GM19328 (cell line): ENCODE measurements around the gene ANKRD11.
"Not testable (repeated sequence)": the region's sequence is repeated elsewhere in the genome, so short reads cannot be mapped to it uniquely, and the experiment has no call there.

ENCODE experiments used
- ATAC-seq: cut with Tn5 transposase; IDR thresholded peaks from one replicate; pipeline ENCODE4 v1.9.1; 2021; ENCODE audit warnings: mild to moderate bottlenecking, moderate library complexity; ENCODE audit not compliant: unreplicated experiment

Gene ANKRD11

DNA sequence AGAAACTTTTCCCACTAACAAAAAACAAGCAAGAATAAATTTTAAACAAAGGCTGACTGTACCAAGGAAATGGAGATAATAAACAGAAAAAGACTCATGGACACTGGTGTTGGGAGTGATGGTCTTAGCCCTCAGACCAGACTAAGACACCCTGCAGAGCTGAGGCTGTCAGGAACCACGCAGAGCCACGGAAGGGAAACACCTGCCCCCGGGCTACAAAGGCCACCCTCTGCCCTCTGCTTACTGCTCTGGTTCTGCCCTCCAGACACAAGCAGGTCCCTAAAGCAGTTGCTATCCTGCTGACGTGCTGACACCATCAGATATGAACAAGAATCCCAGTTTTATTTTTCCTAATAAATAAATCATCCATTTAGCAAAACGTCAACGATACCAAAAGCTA is 80.0 kb downstream of the ANKRD11 start:
- no peak for ATAC-seq

DNA sequence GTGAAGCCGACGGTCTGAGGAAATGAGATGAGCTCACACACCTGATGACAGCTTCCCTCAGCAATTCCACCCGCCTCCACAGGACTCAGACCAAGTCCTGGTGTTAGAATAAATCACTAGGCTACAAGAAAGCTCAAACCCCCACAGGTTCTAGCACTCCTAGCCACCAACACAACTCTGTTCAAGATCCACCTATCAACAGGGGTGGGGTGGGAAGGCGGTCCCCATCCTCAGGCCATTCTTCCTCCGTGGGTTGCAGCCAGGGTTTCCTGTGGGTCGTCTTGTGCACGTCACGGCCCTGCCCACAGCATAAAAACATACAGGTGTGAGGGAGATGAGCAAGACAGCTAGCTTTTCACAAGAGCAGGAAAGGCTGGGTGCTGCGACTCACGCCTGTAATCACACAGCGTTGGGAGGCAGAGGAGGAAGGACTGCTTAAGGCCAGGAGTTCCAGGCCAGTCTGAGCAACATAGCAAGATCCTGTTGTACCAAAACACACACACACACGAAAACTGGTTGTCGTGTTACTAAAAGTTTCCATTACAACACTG is 81.1 kb downstream of the ANKRD11 start:
- no peak for ATAC-seq

DNA sequence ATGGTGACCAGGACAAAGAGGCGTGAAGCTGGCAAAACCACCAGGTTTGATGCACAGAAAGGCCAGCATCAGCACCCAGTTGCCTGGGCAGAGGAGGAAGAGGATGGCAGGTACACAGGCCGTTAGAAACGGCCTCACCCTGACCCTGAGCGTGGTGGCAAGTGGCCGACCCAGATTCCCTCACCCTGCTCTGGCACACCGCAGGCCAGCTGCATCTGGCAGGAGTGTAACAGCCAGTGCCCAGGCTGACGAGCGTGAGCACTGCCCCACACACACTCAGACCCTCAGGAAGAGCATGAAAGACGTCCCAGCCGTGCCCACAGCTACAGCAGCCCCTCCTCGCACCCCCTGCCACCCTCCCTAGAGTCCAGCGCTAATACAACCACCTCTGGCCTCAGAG is 82.0 kb downstream of the ANKRD11 start:
- ATAC-seq, result no peak

DNA sequence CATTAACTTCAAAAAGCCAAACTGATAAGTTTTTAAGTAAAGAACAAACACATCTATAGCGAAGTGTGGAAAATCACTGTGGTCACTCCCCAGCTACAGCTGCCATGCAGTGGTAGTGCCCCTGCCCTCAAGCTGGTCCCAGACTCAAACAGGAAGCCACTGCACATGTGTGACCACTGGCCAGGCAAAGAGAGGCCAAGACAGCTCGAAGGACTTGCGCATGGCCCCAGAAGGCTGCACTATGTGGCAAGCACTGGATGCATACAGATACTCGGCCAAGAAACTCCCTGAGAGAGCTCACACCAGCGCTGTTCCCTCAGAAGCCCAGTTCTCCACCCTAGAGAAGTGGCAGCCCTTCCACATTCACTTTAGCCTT is 82.4 kb downstream of the ANKRD11 start:
- ATAC-seq, result no peak

DNA sequence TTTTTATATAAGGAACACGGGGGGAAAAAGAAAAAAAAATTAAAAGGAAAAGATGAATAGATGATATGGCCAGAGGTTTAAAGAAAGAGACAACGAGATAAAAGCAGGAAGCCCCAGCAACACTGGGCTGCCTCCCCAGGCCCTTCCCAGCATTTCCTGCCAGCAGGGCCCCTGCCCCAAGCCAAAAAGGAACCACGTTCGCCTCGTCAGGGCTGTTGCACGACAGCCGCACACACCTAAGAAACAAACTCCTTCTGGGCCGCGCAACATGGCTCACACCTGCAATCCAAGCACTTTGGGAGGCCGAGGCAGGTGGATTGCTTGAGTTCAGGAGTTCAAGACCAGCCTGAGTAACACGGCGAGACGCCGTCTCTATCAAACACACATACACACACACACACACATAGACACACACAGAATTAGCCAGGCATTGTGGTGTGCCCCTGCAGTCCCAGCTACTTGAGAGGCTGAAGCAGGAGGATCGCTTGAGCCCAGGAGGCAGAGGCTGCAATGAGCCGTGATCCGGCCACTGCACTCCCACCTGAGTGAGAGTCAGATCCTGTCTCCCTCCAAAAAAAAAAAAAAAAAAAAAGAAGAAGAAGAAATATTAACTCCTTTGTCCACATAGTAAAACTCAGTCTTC is 83.0 kb downstream of the ANKRD11 start:
- no peak for ATAC-seq

DNA sequence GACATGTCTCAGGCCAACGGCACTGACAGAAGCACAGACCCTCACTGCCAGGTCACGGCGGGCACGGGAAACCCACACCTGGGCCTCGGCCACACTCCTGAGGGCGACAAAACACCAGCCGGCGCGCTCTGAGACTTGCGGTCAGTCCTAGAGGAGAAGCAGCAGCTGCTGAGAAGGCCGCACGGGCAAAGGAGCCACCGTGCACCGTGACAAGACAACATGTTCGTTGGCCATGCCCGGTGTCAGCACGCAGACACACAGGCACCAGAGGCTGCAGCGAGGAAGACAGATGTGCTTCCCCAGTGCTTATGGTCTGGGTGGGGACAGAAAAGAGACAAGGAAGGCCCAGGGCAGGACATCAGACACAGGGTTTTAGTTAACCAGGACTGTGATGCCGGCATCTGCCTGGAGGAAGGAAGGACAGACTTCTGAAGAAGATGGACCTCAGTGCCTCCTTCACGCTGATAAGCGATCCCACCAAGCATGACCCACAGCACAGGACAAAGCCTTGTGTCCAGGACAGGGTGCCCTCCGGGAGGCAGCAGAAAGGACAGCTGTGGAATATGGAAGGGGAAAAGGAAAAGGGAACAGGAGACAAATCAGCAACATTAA is 84.0 kb downstream of the ANKRD11 start:
- ATAC-seq, result no peak

DNA sequence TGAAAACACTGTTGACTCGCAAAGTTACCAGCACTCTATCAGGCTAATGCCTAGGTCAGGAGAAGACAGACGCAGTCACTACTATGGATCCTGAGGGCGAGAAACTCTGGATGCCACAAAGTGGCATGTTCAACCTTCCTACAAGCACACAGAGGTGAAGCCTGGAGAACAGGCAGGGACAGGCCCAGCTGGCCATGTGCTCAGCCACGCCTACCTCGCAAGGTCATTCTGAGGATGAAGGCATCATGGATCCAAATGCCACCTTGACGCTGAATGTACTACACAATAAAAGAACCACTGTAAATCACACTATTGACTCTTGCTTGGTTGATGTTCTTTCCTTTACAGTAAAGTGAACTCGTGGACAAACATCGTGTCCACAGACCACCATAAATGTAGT is 85.8 kb downstream of the ANKRD11 start:
- no peak for ATAC-seq

DNA sequence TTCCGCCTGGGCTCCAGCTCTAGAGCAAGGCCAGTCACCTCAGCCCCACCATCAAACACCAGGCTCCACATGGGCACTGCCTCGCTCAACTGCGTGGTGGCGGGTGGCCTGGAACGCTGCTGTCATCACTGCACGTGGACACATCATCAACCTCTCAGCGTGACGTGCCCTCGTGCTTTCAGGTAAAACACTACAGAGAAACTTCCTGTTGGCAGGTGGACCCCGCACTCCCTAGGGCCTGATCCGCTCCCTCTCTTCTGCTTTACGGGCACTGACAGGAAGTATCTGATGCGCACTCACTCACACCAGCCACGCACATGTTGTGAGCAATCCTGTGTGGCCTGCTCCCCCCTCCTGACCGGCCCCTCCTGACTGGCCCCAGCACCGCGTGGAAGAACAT is 87.4 kb downstream of the ANKRD11 start:
- ATAC-seq, result no peak

DNA sequence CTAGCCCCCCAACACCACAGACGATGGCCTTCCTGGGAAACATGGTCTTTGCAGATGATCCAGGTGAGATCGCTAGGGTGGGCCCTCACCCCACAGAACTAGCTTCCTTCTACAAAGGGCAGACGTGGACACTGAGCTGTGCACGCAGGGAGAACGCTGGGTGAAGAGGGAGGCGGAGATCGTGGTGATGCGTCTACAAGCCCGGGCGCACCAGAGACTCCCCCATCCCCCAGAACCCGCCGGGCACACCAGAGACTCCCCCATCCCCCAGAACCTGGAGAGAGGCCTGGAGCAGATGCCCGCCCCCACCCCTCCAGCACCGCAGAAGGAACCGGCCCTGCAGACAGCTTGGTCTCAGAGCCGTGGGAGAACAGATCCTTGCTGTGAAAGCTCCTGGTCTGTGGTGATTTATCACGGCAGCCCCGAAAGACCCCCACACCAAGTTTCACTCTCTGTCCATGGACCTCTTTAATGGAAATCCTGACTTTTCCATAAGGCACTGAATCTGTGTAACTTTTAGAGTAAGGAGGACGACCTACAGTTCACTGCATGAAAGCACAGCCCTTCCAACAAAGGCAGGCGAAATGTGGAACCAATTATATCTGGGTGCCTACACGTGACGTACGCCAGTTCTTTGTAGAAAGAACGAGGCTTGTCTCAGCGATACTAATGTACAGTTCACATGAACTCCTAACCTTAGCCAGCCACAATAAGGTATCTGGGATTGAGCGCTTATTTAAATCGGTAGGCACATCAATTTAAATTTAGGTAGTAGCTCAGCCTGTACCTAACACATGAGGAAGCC is 88.5 kb downstream of the ANKRD11 start:
- no peak for ATAC-seq

DNA sequence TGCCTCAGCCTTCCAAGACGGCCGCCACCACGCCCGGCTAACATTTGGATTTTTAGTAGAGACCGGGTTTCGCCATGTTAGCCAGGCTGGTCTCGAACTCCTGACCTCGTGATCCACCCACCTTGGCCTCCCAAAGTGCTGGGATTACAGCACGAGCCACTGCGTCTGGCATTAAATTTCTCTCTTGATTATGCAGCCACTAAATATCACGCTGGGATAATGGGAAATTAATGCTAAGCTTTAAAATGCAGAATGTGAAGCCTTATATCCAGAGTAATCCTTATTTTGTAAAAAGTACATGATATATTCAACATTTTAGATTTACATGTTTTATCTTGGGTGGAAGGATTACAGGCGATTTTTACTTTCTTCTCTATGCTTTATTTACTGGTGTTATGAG is 89.2 kb downstream of the ANKRD11 start:
- no peak for ATAC-seq

DNA sequence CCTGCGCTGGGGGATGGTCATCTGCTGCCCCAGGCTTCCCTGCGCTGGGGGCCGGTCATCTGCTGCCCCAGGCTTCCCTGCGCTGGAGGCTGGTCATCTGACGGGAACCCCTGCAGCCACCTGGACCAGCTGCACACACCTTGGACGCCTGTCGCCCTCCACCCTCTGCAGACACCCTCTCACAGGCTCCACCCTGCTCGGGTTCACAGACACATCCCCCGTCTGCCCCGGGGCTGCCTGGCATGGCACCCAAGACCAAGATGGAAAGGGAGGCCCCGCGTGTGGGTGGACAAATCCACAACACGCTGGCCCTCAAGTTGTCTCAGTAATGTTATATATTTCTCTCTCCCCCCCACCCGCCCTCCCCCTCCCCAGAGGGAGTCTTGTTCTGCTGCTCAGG is 89.6 kb downstream of the ANKRD11 start:
- ATAC-seq, result no peak

DNA sequence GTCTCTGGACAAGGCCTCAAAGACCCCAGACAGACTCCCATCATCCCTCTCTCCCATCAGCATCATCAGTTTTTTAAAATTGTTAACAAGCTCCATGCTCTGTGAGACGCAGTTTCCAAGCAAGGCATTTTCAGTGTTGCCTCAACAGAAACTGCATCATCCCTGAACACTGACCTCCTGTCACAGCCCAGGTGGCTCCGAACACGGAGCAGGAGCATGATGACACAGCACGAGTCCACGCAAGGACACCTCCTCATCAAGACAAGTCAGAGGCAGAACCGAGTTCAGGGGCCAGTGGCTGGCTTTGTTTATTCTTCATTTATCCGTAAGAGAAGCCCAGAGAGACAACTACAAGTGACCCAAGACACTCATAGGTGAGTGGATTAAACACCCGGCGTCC is 91.4 kb downstream of the ANKRD11 start:
- no peak for ATAC-seq

DNA sequence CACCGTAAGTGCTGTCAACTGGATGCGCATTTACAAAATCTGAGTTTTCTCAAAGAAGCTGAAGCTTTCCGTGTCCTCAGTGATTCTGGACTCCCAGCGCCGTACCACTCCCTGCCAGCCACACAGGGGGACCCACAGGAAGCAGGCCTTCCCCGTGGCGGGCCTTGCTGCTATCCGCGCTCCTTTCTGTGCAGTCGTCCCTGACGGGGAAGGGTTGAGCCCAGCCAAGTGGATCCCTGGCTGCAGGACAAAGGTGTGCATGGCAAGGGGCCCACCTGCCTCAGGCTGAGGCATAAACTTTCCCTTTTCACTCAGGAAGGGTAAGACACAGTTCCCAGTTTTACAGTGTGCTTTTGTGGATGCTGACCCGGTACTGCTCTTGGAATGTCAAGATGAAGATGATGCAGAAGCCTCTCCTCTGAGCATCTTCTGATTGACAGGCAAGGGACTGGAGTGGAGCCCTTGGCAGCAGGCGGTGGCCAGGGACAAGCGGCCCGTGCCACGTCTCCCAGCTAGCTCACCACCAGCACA is 93.0 kb downstream of the ANKRD11 start:
- ATAC-seq, result no peak

DNA sequence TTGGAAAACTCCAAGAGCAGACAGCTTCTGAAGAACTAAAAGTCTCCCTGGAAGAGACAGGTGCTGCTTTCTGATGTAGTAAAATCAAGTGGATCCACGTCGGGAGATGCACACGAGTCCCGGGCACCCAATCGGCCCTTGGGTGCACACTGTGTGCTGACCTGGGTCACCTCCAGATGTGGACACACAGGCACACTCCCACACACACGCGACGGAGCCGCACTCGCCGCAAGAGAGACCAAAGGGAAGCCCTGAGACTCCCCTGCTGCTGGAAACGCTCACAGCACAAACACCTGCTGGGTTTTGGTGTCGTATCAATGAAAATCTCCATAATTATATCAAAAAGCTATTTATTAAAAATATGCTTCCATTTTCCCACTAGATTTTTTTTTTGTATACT is 94.2 kb downstream of the ANKRD11 start:
- ATAC-seq, result no peak

DNA sequence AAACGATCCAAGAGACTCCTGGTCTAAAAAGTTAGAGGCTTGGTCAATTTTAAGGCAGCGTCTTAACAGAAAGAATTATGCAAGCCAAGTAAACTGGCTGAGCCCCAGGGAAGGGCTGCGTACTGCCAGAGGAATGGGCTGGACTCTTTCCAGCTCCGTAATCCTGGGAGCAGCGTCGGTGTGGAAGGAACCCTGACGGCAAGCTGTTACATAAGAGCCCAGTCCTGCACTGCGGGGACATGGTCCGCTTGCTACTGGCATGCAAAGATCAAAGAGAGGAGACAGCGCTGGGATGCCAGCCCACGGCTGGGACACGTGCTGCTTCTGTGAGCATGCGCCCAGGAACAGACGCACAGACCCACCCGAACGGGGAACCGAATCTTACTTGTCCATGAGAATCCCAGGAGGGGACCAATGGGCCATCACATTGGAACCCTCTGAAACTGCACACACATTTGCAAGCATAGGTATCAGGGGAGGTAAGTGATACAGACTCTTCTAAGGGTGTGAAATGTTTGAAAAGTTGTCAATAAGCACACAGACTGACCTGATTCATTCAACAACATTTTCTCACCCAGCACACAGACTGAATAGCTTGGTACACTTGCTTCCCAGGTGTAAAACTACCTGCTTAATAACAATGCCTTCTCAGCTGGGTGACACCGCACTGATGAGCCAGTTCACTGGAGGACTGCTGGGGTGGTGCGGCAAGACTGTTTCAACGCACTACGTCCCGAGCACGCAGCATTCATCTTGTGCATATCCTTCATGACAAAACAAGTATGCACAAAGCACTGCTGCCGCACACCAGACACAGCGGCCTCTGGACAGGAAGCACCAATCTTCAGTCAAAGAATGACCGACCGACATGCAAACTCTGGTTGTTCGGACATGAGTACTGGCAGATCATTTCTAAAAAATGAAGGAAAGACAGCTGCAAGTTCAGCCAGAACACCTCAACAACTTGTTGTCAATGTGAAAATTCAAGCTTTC is 94.9 kb downstream of the ANKRD11 start:
- no peak for ATAC-seq

DNA sequence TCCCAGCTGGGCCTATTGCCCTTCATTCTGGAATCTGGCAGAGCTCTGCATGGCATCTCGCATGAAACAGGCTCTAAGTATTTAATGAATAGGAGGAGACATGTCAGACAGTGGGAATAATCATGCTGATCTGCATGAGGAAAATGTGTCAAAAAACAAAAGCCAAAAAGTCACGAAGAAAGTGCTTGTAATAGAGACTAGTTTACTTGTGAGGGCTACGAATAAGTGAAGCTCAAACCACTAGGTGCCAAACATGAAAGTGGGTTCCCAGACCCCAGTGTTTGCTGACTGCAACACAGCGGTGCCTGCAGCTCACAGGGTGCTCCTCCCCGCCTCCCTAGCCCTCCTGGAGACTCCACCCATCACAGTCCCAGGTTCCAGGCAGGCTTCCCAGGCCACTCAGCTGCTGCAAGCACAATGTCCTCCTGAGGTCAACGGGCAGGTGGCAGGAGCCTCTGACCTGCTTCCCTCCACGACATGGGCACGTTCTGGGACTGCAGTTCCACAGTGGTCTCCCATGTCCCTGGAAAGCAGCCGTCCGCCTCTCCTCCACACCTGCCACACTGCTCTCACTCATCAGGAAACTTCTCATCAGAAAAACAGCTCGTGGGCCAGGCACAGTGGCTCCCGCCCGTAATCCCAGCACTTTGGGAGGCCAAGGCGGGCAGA is 96.5 kb downstream of the ANKRD11 start:
- no peak for ATAC-seq

DNA sequence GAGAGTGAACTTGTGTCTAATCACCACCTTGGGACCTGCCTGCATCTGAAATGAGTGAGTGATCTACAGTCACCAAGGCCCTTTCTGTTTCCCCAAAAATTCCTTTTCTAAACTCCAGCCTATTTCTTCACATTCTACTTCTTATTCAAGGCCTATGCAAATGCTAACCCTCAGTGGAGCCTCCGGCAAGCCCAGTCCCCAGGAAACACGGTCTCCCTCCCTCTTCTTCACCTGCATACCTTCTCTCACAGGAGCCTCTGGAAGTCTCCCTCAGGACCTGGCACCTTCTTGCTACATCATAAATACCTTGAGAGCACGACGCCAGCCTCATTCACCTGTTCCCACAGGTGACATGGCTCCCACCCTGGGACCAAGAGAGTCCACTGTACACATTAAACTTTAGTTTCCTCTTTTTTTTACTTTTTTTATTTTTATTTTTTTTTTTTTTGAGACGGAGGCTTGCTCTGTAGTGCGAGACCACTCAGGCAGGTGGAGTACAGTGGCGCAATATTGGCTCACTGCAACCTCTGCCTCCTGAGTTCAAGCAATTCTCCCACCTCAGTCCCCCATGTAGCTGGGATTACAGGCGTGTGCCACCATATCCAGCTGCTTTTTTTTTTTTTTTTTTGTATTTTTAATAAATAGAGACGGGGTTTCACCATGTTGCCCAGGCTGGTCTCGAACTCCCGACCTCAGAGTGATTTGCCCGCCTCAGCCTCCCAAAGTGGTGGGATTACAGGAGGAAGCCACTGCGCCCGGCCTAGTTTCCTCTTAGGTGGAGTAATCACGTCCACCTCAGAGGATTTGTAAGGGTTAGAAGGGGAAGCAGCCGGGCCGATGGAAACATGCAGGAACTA is 97.3 kb downstream of the ANKRD11 start:
- no peak for ATAC-seq

DNA sequence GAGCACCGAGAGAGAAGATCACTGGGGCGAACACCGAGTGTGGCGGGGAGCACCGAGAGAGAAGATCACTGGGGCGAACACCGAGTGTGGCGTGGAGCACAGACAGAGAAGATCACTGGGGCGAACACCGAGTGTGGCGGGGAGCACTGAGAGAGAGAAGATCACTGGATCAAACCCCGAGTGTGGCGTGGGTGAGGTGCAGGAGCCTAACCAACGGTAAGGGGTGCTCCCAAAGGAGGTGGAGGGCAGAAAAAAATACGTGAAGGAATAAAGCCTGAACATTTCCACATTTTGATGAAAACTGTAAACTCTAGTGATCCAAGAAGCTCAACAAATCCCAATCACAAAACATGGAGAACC is 100.2 kb downstream of the ANKRD11 start:
- not testable (repeated sequence) for ATAC-seq
